Parathyroid adenoma (tissue), 2 donors: ENCODE data around the gene HSBP1.

Experiments used
- H2AFZ ChIP-seq: fragments of 300-600 bp; sonication (generic); one replicate; pipeline ENCODE4 v1.7.0; 2017; ENCODE audit warnings: antibody characterized with exemption, mild to moderate bottlenecking
- H3K27ac ChIP-seq: fragments of 300-600 bp; sonication (generic); one replicate; pipeline ENCODE4 v1.7.0; 2017
- H3K27me3 ChIP-seq: fragments of 300-600 bp; sonication (generic); one replicate; pipeline ENCODE4 v1.7.0; 2017; ENCODE audit warnings: low read length; ENCODE audit not compliant: control insufficient read depth, insufficient read depth
- H3K36me3 ChIP-seq: fragments of 300-600 bp; sonication (generic); one replicate; pipeline ENCODE4 v1.7.0; 2017; ENCODE audit warnings: low read length; ENCODE audit not compliant: control insufficient read depth, insufficient read depth
- H3K4me1 ChIP-seq: fragments of 300-600 bp; sonication (generic); one replicate; pipeline ENCODE4 v1.7.0; 2017; ENCODE audit warnings: control low read depth
- H3K4me2 ChIP-seq: fragments of 300-600 bp; sonication (generic); one replicate; pipeline ENCODE4 v1.7.0; 2017; ENCODE audit warnings: low read length
- H3K4me3 ChIP-seq: fragments of 300-600 bp; sonication (generic); one replicate; pipeline ENCODE4 v1.7.0; 2017; ENCODE audit warnings: low read depth, low read length
- H3K79me2 ChIP-seq: fragments of 300-600 bp; sonication (generic); one replicate; pipeline ENCODE4 v1.7.0; 2017; ENCODE audit warnings: control low read depth
- H3K9ac ChIP-seq: fragments of 300-600 bp; sonication (generic); one replicate; pipeline ENCODE4 v1.7.0; 2017; ENCODE audit warnings: mild to moderate bottlenecking
- H3K9me3 ChIP-seq: fragments of 300-600 bp; sonication (generic); one replicate; pipeline ENCODE4 v1.7.0; 2017; ENCODE audit warnings: low read length; ENCODE audit not compliant: control insufficient read depth
- CTCF ChIP-seq: fragments of 300-600 bp; sonication (generic); IDR thresholded peaks from one replicate; pipeline ENCODE4 v1.7.0; 2017; ENCODE audit warnings: antibody characterized with exemption, mild to moderate bottlenecking
- donor health status: primary hyperparathyroidism.

The HSBP1 gene

GRCh38 chr16:83769397-83770008 is 38.3 kb upstream of the HSBP1 start:
- TF ChIP-seq CTCF = no peak
- Histone ChIP-seq H3K4me2 (no peak overlapping the region), H3K9ac (no peak overlapping the region), H3K27me3 (no peaks in the 10 kb centered on the region), H3K9me3 (no peaks in the 10 kb centered on the region), H3K36me3 (no peaks in the 10 kb centered on the region), H3K79me2 (no peaks in the 10 kb centered on the region), H3K27ac (no peak overlapping the region), H2AFZ (no peak overlapping the region), H3K4me3 (no peak overlapping the region), H3K4me1 (no peaks in the 10 kb centered on the region)

DNA sequence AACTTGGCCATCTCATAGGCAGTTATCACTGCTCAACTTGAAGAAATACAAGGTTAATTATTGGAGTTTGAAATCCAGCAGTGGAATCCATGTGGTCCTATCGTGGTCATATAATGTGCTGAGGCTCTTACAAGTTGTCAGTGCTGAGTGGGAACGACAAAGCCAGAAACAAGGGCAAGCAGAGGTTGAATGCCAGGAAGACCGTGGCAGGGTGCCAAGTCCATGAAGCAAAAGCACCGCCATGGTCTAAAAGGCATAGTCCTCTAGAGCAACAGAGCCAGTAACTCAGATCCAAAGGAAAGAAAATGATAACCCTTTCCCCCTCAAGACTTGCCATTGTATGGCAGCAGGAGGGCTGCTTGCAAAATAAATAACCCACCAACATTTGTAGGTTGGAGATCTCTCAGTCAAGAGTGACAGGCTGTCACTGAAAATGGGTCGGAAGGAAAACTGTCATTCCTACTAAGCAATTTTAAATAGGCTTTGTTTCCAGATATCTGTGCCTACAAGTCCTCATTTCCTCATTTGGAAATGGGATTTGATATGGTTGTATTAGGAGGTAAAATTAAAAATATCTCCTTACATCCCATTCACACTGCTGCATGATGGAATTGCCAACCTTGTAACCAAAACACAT is 36.4 kb upstream of the HSBP1 start:
- Histone ChIP-seq H3K4me2 (no peak overlapping the region), H3K79me2 (no peaks in the 10 kb centered on the region), H2AFZ (no peak overlapping the region), H3K27me3 (no peaks in the 10 kb centered on the region), H3K9me3 (no peaks in the 10 kb centered on the region), H3K4me3 (no peak overlapping the region), H3K36me3 (no peaks in the 10 kb centered on the region), H3K4me1 (no peaks in the 10 kb centered on the region), H3K9ac (no peak overlapping the region), H3K27ac (no peak overlapping the region)
- no peak for TF ChIP-seq CTCF

GRCh38 chr16:83772806-83773205 is 35.0 kb upstream of the HSBP1 start:
- H3K4me1 ChIP-seq = no peaks in the 10 kb centered on the region
- no peaks in the 10 kb centered on the region for H3K9me3 ChIP-seq
- no peak overlapping the region for H3K4me2 ChIP-seq
- H3K27ac ChIP-seq = no peak overlapping the region
- H3K9ac ChIP-seq = no peak overlapping the region
- no peaks in the 10 kb centered on the region for H3K79me2 ChIP-seq
- H2AFZ ChIP-seq = no peak overlapping the region
- no peak overlapping the region for H3K4me3 ChIP-seq
- no peaks in the 10 kb centered on the region for H3K27me3 ChIP-seq
- H3K36me3 ChIP-seq = no peaks in the 10 kb centered on the region
- no peak for TF ChIP-seq CTCF

- H3K4me2 ChIP-seq = no peak overlapping the region
- no peaks in the 10 kb centered on the region for H3K36me3 ChIP-seq
- H3K4me1 ChIP-seq = no peaks in the 10 kb centered on the region
- H3K9me3 ChIP-seq = no peaks in the 10 kb centered on the region
- no peak overlapping the region for H3K9ac ChIP-seq
- no peak overlapping the region for H3K4me3 ChIP-seq
- no peaks in the 10 kb centered on the region for H3K79me2 ChIP-seq
- no peaks in the 10 kb centered on the region for H3K27me3 ChIP-seq
- TF ChIP-seq CTCF = no peak
- H3K27ac ChIP-seq = no peak overlapping the region
- H2AFZ ChIP-seq = no peak overlapping the region
Observed at GRCh38 chr16:83774066-83774465, 33.7 kb upstream of the HSBP1 start.

- Histone ChIP-seq H3K9me3 (no peaks in the 10 kb centered on the region), H2AFZ (no peak overlapping the region), H3K79me2 (no peaks in the 10 kb centered on the region), H3K27ac (no peak overlapping the region), H3K4me2 (no peak overlapping the region), H3K27me3 (no peaks in the 10 kb centered on the region), H3K36me3 (no peaks in the 10 kb centered on the region), H3K4me3 (no peak overlapping the region), H3K4me1 (peaks cover 5% of the 10 kb centered on the region), H3K9ac (no peak overlapping the region)
- no peak for TF ChIP-seq CTCF
Observed at GRCh38 chr16:83776944-83777343, 30.8 kb upstream of the HSBP1 start.
